ES-I3 (cell line): ENCODE measurements around the gene RITA1.
"Not testable (repeated sequence)": the region's sequence is repeated elsewhere in the genome, so short reads cannot be mapped to it uniquely, and the experiment has no call there.

Source experiments
- H3K36me3 ChIP-seq: 2 replicates; pipeline ENCODE4 v1.6.1; 2013; ENCODE audit warnings: mild to moderate bottlenecking, low read length, control low read depth, moderate library complexity; ENCODE audit not compliant: insufficient read depth
- H3K4me1 ChIP-seq: 2 replicates; pipeline ENCODE4 v1.6.1; 2013; ENCODE audit warnings: mild to moderate bottlenecking, control low read depth, low read length; ENCODE audit not compliant: insufficient read depth
- H3K9ac ChIP-seq: 2 replicates; pipeline ENCODE4 v1.6.1; 2013; ENCODE audit warnings: low read depth, mild to moderate bottlenecking, low read length, moderate library complexity
- H3K9me3 ChIP-seq: 2 replicates; pipeline ENCODE4 v1.6.1; 2013; ENCODE audit warnings: mild to moderate bottlenecking, low read length, moderate library complexity; ENCODE audit not compliant: control insufficient read depth, insufficient read depth

RITA1 gene

DNA sequence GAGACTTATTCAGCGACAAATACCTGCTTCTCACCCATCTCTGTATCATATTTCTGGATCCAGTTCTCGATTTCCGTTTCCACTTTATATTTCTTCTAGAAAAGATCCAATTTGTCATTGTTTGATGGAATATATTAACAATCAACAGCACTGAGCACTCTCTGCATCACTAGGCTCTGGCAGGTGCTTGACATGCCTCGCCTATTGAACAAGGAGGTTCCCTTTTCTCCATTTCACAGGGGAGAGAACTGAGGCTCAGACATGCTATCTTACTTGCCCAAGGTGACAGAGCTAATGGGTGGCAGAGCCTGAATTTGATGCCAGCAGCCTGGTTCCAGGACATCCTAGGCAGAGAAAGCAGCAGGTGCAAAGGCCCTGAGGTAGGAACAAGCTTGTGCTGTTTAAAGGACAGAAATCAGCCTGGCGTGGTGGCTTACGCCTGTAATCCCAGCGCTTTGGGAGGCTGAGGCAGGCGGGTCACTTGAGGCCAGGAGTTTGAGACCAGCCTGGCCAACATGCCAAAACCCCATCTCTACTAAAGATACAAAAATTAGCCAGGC, 12.1 kb downstream of the RITA1 start:
- H3K9me3 ChIP-seq, result no peaks in the 10 kb centered on the region
- peaks cover 6% of the 10 kb centered on the region; the same call in 1 of the 2 replicates for H3K4me1 ChIP-seq
- no peak overlapping the region for H3K9ac ChIP-seq
- H3K36me3 ChIP-seq, result no peaks in the 10 kb centered on the region

GRCh38 chr12:113198296-113198695, 12.8 kb downstream of the RITA1 start:
- Histone ChIP-seq H3K4me1 (peaks cover 6% of the 10 kb centered on the region; the same call in 1 of the 2 replicates), H3K9me3 (no peaks in the 10 kb centered on the region), H3K9ac (no peak overlapping the region), H3K36me3 (no peaks in the 10 kb centered on the region)

DNA sequence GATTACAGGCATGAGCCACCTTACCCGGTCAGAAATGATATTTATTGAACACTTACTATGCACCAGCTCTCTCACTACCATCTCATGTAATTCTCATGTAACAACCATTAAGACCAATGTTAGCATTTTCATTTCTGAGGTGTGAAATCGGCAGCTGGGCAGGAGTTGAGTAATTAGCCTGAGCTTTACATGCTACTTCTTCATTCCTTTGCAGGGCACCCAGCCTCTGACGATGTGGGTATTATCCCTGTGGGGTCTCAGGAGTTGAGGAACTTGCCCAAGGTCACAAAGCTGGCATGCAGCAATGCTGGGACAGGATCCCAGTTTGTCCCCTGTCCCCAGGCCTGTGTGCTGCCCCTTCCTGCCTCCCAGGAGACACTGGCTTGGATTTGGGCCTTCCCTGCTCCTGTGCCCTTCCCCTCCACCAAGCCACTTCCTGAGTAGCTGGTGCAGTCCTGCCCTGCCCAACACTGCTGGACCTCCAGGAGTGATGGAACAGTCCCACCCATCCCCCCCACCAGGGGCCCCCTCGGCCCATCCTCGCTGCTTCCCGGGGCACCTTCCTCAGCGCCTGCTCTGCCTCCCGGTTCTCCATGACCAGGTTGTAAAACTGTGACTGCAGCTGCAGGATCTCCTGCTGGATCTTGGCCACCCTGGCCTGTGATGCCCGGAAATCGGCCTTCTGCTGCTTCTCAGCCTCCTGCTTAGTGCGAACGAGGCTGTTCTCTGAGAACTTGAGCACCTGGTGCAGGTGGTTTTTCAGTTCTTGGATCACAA, 14.7 kb downstream of the RITA1 start:
- H3K9me3 ChIP-seq, result no peaks in the 10 kb centered on the region
- H3K4me1 ChIP-seq, result peaks cover 2% of the 10 kb centered on the region; the same call in 1 of the 2 replicates
- no peak overlapping the region for H3K9ac ChIP-seq
- no peaks in the 10 kb centered on the region for H3K36me3 ChIP-seq

DNA sequence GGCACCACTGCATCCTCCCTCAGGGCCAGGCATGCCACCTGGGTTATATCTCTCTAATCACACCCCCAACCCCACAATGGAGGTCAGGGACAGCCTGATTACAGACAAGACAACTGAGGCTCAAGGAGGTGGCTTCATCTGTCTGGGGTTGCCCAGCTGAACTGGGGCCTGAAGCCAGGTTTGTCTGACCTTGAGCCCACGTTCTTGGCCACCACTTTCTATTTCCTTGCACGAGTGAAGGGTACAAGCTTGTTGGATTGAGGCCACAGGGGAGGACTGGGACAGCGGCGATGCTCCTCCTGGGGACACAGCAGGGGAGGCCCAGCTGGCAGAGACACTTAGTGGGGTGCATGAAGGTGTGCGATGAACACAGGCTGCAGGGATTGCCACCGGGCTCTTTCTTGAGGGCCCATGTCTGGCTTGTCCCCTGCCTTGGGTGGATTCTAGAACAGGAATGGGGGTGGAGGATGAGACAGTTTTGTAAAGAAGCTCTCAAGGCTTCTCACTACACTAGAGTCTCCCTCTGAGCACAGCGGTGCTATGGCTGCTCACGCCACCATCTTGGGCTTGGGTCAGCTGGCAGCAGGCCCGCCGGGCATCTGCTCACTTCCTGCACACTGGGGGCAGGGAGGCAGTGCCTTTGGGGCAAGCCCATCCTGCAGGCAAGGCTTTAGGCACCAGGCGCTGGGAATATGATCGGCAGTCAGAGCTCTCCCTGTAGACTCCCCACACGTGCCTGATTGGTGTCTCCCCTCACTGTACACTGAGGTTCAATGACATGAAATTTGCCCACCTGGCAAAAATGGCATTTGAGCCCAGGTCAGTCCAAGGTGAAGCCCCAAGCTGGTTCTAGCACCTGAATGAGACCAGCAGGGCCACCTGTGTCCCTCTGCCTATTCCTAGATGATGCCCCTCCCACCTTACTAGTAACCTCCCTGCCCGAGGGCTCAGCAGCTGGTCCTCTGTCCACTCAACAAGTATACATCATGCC, 16.0 kb downstream of the RITA1 start:
- Histone ChIP-seq H3K4me1 (peaks cover 2% of the 10 kb centered on the region; the same call in 1 of the 2 replicates), H3K36me3 (no peaks in the 10 kb centered on the region), H3K9ac (no peak overlapping the region), H3K9me3 (no peaks in the 10 kb centered on the region; the same call in 1 of the 2 replicates)

GRCh38 chr12:113202300-113203075, 17.0 kb downstream of the RITA1 start:
- Histone ChIP-seq H3K4me1 (no peaks in the 10 kb centered on the region), H3K9ac (no peak overlapping the region), H3K36me3 (no peaks in the 10 kb centered on the region), H3K9me3 (no peaks in the 10 kb centered on the region; the same call in 1 of the 2 replicates)

DNA sequence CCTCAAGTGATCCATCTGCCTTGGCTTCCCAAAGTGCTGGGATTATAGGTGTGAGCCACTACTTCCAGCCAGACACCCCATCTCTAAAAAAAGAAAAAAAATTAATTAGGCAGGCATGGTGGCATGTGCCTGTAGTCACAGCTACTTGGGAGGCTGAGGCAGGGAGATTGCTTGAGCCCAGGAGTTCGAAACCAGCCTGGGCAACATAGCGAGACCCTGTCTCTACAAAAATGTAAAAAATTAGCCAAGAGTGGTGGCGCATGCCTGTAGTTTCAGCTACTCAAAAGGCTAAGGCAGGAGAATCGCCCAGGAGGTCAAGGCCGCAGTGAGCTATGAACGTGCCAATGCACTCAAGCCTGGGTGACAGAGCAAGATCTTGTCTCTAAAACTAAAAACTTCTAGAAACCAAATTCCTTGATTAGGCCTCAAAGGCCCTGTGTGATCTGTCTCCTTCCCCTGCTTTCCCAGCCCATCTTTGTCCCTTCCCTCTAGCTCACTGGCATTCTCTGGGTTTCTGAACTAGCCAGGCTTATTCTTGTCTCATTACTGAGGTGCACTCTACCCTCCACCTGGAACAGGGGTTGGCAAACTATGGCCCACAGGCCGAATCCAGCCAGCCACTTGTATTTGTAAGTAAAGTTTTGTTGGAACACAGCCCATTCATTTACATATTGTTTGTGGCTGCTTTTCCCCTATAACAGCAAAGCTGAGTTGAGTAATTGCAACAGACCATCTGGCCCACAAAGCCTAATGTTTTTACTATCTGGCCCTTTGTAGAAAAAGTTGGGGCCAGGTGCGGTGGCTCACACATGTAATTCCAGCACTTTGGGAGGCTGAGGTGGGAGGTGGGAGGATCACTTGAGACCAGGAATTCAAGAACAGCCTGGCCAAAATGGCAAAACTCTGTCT, 18.6 kb downstream of the RITA1 start:
- Histone ChIP-seq H3K4me1 (0 out of 2 replicates have a peak, but pooled peaks cover 5% of the 10 kb centered on the region), H3K36me3 (no peaks in the 10 kb centered on the region), H3K9me3 (no peaks in the 10 kb centered on the region; the same call in 1 of the 2 replicates), H3K9ac (no peak overlapping the region)

DNA sequence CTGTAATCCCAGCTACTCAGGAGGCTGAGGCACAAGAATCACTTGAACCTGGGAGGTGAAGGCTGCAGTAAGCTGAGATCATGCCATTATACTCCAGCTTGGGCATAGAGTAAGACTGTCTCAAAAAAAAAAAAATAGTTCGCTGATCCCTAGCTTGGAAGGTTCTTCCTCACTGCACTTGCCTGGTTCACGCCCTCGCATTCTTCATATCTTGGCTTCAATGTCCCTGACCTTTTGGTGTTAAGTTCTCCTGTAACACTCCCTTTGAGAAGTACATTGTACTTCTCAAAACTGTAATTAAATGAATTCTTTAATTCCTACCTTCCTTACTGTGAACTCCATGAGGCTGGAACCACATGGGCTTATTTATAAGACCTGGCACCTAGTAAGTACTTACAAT, 19.3 kb downstream of the RITA1 start:
- no peaks in the 10 kb centered on the region for H3K36me3 ChIP-seq
- no peaks in the 10 kb centered on the region; the same call in 1 of the 2 replicates for H3K9me3 ChIP-seq
- H3K9ac ChIP-seq, result no peak overlapping the region
- 0 out of 2 replicates have a peak, but pooled peaks cover 5% of the 10 kb centered on the region for H3K4me1 ChIP-seq

GRCh38 chr12:113206802-113207201, 21.3 kb downstream of the RITA1 start:
- not testable (repeated sequence) for H3K36me3 ChIP-seq, H3K4me1 ChIP-seq, H3K9me3 ChIP-seq, H3K9ac ChIP-seq

DNA sequence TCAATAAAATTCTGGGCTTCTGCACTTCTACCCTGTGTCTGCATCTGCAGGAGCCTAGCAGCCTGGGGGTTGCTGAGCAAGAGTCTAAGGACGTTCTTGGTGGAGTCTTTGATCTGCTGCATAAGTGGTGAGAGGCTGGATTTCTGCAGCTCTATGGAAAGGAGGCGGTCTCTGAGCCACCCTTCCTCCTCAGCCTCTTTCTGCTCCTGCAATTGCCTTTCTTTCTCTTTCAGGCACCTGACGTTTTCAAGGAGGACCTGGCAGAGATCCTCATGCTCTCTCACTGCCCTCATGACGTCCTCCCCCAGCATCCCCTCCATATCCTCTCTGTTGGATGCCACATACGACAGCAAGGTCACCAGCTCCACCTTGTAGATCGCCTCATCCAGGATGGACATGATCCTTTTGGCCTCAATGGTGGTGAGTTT, 22.1 kb downstream of the RITA1 start:
- no peaks in the 10 kb centered on the region; the same call in 1 of the 2 replicates for H3K9me3 ChIP-seq
- no peaks in the 10 kb centered on the region for H3K36me3 ChIP-seq
- H3K9ac ChIP-seq, result no peak overlapping the region
- 0 out of 2 replicates have a peak, but pooled peaks cover 5% of the 10 kb centered on the region for H3K4me1 ChIP-seq

DNA sequence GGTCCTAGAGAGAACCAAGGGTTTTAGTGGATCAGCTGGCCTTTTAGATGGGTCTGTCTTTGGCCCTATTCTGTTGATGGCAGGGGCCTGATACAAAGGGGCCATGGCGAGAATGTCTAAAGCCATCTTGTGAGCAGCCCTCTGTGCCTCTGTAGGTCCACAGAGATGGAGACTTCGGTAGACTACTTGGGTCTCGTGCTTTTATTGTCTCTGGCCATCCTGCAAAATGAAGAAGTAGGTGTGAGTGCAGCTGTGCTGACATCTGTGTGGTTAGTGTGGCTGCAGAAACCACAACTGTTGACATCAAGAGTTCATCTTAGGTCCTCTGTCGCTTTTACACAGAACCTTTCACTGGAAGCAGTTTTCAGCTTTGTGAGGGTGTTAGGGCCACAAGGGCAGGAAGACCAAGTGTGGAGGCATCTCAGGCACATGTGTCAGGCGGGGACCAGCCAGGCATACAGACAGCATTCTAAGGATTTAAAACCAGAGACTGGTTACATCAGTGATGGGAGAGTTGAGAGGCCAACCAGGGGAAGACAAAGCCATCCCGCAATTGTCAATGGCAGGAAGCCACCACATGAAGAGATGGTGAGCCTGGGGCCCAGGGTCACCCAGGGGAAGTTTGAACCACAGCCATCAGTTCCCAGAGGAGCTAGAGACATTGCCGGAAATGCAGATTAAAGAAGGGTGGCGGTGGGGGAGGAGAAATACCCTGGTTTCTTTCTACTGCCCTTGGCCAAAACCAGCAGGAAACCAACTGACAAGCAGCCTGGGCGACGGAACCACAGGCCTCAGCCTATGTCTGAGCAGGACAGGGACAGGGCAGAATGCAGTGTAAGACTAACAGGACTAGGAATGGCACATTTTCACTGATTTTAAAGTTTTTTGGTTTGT, 22.8 kb downstream of the RITA1 start:
- H3K9ac ChIP-seq, result no peak overlapping the region
- H3K4me1 ChIP-seq, result 0 out of 2 replicates have a peak, but pooled peaks cover 5% of the 10 kb centered on the region
- H3K9me3 ChIP-seq, result no peaks in the 10 kb centered on the region; the same call in 1 of the 2 replicates
- no peaks in the 10 kb centered on the region for H3K36me3 ChIP-seq

DNA sequence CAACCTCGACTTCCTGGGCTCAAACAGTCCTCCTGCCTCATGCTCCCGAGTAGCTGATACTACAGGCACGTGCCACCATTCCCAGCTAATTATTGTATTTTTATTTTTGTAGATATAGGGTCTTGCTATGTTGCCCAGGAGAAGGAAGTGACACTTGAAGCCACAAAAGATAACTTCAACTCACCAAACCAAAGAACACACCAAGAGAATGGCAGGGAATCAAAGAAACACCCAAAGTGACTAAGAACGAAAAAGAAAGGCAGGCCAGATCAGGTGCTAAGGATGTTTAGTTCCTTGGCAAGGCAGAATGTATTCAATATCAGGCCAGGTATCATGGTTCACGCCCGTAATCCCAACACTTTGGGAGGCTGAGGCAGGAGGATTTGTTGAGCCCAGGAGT, 25.6 kb downstream of the RITA1 start:
- no peaks in the 10 kb centered on the region for H3K36me3 ChIP-seq
- H3K9me3 ChIP-seq, result no peaks in the 10 kb centered on the region; the same call in 1 of the 2 replicates
- no peak overlapping the region for H3K9ac ChIP-seq
- 0 out of 2 replicates have a peak, but pooled peaks cover 5% of the 10 kb centered on the region for H3K4me1 ChIP-seq

DNA sequence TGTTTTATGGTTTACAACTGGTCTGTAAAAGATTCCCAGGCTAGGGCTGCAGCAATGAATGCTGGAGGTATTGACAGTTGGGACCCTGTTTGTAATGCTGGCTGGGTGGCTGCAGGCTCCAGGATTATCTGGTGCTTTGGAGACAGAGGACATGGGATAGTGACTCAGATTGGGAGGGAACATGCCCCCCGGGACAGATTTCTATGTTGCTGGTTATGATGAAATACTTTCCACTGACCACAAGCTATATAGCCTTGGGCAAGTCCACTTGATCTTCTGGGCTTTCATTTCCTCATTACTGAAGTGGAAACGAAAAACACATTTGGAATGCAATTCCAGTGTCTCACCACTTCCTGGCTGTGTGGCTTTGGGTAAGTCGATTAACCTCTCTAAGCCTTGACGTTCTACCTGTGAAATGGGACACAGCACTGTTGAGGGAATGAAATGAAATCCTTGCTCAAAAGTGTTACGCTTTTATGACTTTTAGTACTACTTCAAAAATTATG, 29.4 kb downstream of the RITA1 start:
- no peaks in the 10 kb centered on the region for H3K9me3 ChIP-seq
- H3K36me3 ChIP-seq, result no peaks in the 10 kb centered on the region
- no peak overlapping the region for H3K9ac ChIP-seq
- H3K4me1 ChIP-seq, result no peaks in the 10 kb centered on the region
